HG03520 (cell line): Measurements from ENCODE around the gene TRAF1.

Experiments used
- ATAC-seq: cut with Tn5 transposase; IDR thresholded peaks from one replicate; pipeline ENCODE4 v1.9.1; 2021; ENCODE audit warnings: mild to moderate bottlenecking, moderate library complexity; ENCODE audit not compliant: unreplicated experiment

TRAF1 gene

GRCh38 chr9:120941046-120941770 lies 14.6 kb upstream of the TRAF1 start:
- ATAC-seq = no peak

GRCh38 chr9:120940573-120940972 lies 14.0 kb upstream of the TRAF1 start:
- no peak for ATAC-seq

- no peak for ATAC-seq
These were observed 12.3 kb upstream of the TRAF1 start for GRCh38 chr9:120938851-120939250.

- no peak for ATAC-seq
These were observed 11.0 kb upstream of the TRAF1 start for GRCh38 chr9:120937596-120937995.

- ATAC-seq = no peak
These were observed 10.5 kb upstream of the TRAF1 start for GRCh38 chr9:120937127-120937526.

- no peak for ATAC-seq
These were observed 10.1 kb upstream of the TRAF1 start for GRCh38 chr9:120936764-120937122.

- ATAC-seq = peak; percentile 39
These were observed 9.6 kb upstream of the TRAF1 start for GRCh38 chr9:120936011-120936763.

GRCh38 chr9:120935383-120935857 lies 8.8 kb upstream of the TRAF1 start:
- no peak for ATAC-seq

GRCh38 chr9:120934281-120934680 lies 7.7 kb upstream of the TRAF1 start:
- no peak for ATAC-seq

GRCh38 chr9:120933310-120934055 lies 6.9 kb upstream of the TRAF1 start:
- ATAC-seq = no peak

- no peak for ATAC-seq
These were observed 5.7 kb upstream of the TRAF1 start for GRCh38 chr9:120932086-120932823.

GRCh38 chr9:120931231-120932085 lies 4.9 kb upstream of the TRAF1 start:
- peak; percentile 45 for ATAC-seq

- ATAC-seq = no peak
These were observed 2.7 kb upstream of the TRAF1 start for GRCh38 chr9:120929229-120929791.

GRCh38 chr9:120928483-120929228 lies 2.1 kb upstream of the TRAF1 start:
- ATAC-seq = peak; percentile 39

- no peak for ATAC-seq
These were observed 1.5 kb upstream of the TRAF1 start for GRCh38 chr9:120928015-120928482.

- no peak for ATAC-seq
These were observed 846 bp upstream of the TRAF1 start for GRCh38 chr9:120927269-120928014.

- ATAC-seq = peak; percentile 25
These were observed 830 bp downstream of the TRAF1 start for GRCh38 chr9:120925535-120926396.
